Hippocampal formation (tissue), 2 donors: Measurements from ENCODE around the gene CTAG1B.
"Not testable (repeated sequence)": the region's sequence is repeated elsewhere in the genome, so short reads cannot be mapped to it uniquely, and the experiment has no call there.

Source experiments
- DNase-seq, 2 donors: peaks; one replicate each; lab custom pipeline; 2025; lab: John Stamatoyannopoulos, UW

CTAG1B gene

DNA sequence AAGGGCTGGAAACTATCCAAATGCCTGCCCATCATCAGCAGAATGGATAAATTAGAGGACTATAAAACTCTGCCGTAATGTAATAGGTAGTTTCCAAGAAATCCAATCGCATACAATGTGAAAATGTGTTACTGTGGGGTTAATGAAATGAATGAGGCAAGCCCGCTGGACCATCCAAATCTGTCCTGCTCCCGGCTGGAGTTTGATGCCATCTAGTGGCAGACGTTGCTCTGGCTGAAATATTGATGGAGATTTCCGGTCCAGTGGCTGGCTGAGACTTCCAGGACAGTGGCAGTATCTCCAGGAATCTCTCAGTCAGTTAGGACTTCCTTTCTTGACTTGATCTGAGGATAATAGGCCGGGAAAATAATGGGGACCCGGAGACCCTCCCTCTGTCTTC lies 36.1 kb downstream of the CTAG1B start:
- not testable (repeated sequence) for DNase-seq

DNA sequence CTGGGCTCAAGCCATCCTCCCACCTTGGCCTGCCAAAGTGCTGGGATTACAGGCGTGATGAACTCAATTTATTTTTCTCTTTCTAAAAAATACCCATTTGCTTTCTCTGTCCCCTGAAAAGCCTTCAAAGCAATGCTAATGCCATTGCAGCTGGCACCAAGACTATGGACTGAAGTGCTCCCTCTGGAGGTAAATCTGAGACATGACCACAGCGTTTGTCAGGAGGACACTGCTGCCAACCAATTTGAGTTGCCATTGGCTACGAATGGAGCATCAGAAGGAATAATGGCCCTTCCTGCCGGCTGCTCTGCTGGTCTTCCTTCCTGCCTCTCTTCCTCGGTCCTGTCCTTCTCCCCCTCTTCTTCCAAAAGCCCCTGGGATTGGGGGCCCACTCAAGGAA lies 44.0 kb downstream of the CTAG1B start:
- not testable (repeated sequence) for DNase-seq

DNA sequence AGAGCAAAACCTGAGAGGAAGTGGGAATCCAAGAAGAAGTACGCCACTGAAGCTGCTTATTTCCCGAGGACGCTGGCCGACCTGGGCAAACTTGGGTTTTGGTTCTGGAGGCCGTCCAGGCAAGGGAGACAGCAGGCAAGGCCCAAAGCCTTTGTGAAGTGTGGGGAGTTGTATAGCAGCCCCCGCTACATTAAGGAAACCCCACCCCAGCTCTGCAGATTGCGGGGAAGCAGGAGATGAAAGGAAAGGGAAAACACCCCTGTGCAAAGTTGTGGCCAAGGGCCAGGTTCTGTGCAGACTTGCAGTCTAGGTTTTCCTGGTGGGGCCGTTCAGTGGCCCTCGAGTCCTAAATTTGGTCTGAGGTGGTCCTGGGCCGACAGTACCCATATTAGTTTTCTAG lies 46.0 kb downstream of the CTAG1B start:
- DNase-seq: not testable (repeated sequence)

DNA sequence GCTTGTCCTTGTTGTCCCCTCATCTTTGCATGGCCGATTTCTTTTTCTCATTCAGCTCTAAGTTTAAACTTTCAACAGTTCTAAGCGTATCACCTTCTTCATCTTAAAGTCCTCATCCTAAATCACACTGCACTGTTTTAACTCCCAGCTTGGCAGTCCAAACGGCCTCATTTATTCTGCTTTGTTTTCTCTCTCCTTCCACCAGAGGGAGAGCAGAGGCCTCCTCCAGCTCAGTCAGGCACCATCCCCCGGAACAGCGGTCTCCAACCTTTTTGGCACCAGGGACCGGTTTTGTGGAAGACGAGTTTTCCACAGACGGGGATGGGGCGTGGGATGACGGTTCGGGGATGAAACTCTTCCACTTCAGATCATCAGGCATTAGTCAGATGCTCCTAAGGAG lies 48.7 kb downstream of the CTAG1B start:
- DNase-seq: not testable (repeated sequence)
